B cell (primary cell): ENCODE measurements around the gene IER3. TPM values are rescaled to one million over a fixed set of nuclear protein-coding genes. Genes with fewer than 3 reads are reported as not detected.

Experiments
- ATAC-seq: fragments of 200-7000 bp; cut with Tn5 transposase; one replicate; pipeline ENCODE4 v1.10.0; 2021; ENCODE audit warnings: low read depth, mild to moderate bottlenecking, moderate number of reproducible peaks, moderate library complexity
- CTCF ChIA-PET: fragments of 350-600 bp; sonication (Branson Sonifier 250); formaldehyde crosslinking; loops from one replicate; lab custom pipeline; 2021; ENCODE audit warnings: antibody characterized with exemption, inconsistent platforms; lab: Charles Lee
- POLR2A ChIA-PET: fragments of 350-600 bp; sonication (Branson Sonifier 250); formaldehyde crosslinking; loops from one replicate; lab custom pipeline; 2021; ENCODE audit warnings: antibody characterized with exemption; lab: Charles Lee
- DNase-seq: peaks from one replicate; pipeline ENCODE4 v3.0.0; 2013
- H2AFZ ChIP-seq: 2 replicates; pipeline ENCODE4 v1.6.1; 2012; ENCODE audit warnings: mild to moderate bottlenecking, low read depth, low read length; ENCODE audit not compliant: insufficient read depth, poor library complexity, severe bottlenecking
- H3K27ac ChIP-seq, 2 donors: 1 replicate in 1 of 2; 2 replicates in 1 of 2; pipeline ENCODE4 v1.5.1; 2012 to 2013; ENCODE audit warnings: low read length in 2 of 2, mild to moderate bottlenecking in 2 of 2, moderate library complexity in 1 of 2
- H3K27me3 ChIP-seq, 4 experiments: fragments of 200-600 bp in 1 of 4; sonication (generic) in 1 of 4; replicated peaks in 1 of 4; 1 replicate in 2 of 4; 2 replicates in 2 of 4; pipeline versions ENCODE4 v1.6.1 to v1.7.0; 2013 to 2016; ENCODE audit warnings: low read length in 3 of 4, mild to moderate bottlenecking in 2 of 4, mixed read lengths in 1 of 4, moderate library complexity in 1 of 4; ENCODE audit not compliant: insufficient read depth in 4 of 4, control insufficient read depth in 3 of 4; ENCODE audit errors: control extremely low read depth in 1 of 4
- H3K36me3 ChIP-seq, 2 experiments: replicated peaks in 1 of 2; 1 replicate in 1 of 2; 2 replicates in 1 of 2; pipeline versions ENCODE4 v1.6.1 to v1.7.1; 2013; ENCODE audit warnings: low read length in 1 of 2; ENCODE audit not compliant: insufficient read depth in 2 of 2, control insufficient read depth in 1 of 2; ENCODE audit errors: control extremely low read depth in 1 of 2, extremely low read depth in 1 of 2
- H3K4me1 ChIP-seq, 2 donors: fragments of 200-600 bp in 1 of 2; sonication (generic) in 1 of 2; 1 replicate in 1 of 2; 2 replicates in 1 of 2; pipeline versions ENCODE4 v1.5.1 to v1.6.1; 2013 to 2017; ENCODE audit warnings: low read length in 2 of 2; ENCODE audit not compliant: control insufficient read depth in 2 of 2, insufficient read depth in 2 of 2
- H3K4me2 ChIP-seq: replicated peaks from 2 replicates; pipeline ENCODE3; 2012; ENCODE audit warnings: mild to moderate bottlenecking, low read depth, low read length; ENCODE audit not compliant: poor library complexity, severe bottlenecking
- H3K4me3 ChIP-seq, 5 experiments: fragments of 200-600 bp in 1 of 5; sonication (generic) in 1 of 5; 1 replicate in 3 of 5; 2 replicates in 2 of 5; pipeline versions ENCODE4 v1.5.1 to v1.7.0; 2011 to 2016; ENCODE audit warnings: low read length in 4 of 5, mild to moderate bottlenecking in 4 of 5, low read depth in 2 of 5, control low read depth in 1 of 5, moderate library complexity in 1 of 5; ENCODE audit not compliant: insufficient read depth in 1 of 5; ENCODE audit errors: control extremely low read depth in 1 of 5, extremely low read depth in 1 of 5
- H3K79me2 ChIP-seq: fragments of 200-600 bp; sonication (generic); one replicate; pipeline ENCODE4 v1.6.0; 2016; ENCODE audit warnings: low read length; ENCODE audit not compliant: control insufficient read depth, insufficient read depth
- H3K9ac ChIP-seq: fragments of 200-600 bp; sonication (generic); 2 replicates; pipeline ENCODE4 v1.6.1; 2017; ENCODE audit warnings: mild to moderate bottlenecking, low read length, moderate library complexity
- H3K9me3 ChIP-seq, 3 donors: one replicate each; pipeline versions ENCODE4 v1.6.1 to v1.7.1; 2013; ENCODE audit warnings: low read length in 2 of 3; ENCODE audit not compliant: control insufficient read depth in 2 of 3, insufficient read depth in 1 of 3; ENCODE audit errors: control extremely low read depth in 1 of 3
- H4K20me1 ChIP-seq: 2 replicates; pipeline ENCODE4 v1.6.0; 2012; ENCODE audit warnings: mild to moderate bottlenecking, low read length; ENCODE audit not compliant: insufficient read depth, control insufficient read depth, poor library complexity, severe bottlenecking
- H3K27ac Mint-ChIP-seq: one replicate; pipeline ENCODE4 v1.8.0; 2021; ENCODE audit warnings: mixed read lengths
- H3K27me3 Mint-ChIP-seq: one replicate; pipeline ENCODE4 v1.8.0; 2021; ENCODE audit warnings: mixed read lengths
- H3K4me1 Mint-ChIP-seq: one replicate; pipeline ENCODE4 v1.8.0; 2021; ENCODE audit warnings: mixed read lengths
- H3K4me3 Mint-ChIP-seq: one replicate; pipeline ENCODE4 v1.8.0; 2021; ENCODE audit warnings: mixed read lengths
- H3K9me3 Mint-ChIP-seq: one replicate; pipeline ENCODE4 v1.8.0; 2022; ENCODE audit warnings: mixed read lengths; ENCODE audit not compliant: insufficient read depth
- CTCF ChIP-seq: fragments of 200-600 bp; IDR thresholded peaks from one replicate; pipeline ENCODE4 v1.8.0; 2022; ENCODE audit warnings: antibody characterized with exemption, mild to moderate bottlenecking
- EZH2 ChIP-seq: IDR thresholded peaks from 2 replicates; pipeline ENCODE4 v1.6.1; 2012; ENCODE audit warnings: borderline replicate concordance, low read depth, mild to moderate bottlenecking, moderate library complexity, low read length; ENCODE audit not compliant: insufficient read depth, poor library complexity, severe bottlenecking
- WGBS: methylation state at CpG from one replicate; pipeline ENCODE4 v1.1.5; 2013; ENCODE audit warnings: missing lambda C conversion rate; ENCODE audit not compliant: insufficient coverage; 5-methylcytosine and 5-hydroxymethylcytosine counted together
- intact Hi-C: fragments of 100-400 bp; cut with micrococcal nuclease; formaldehyde crosslinking; loops from one replicate; pipeline ENCODE4 v1.10.0; 2022
- polyA plus RNA-seq: library from polyadenylated mRNA; depleted of rRNA; stranded (reverse); fragments of >200 nt; gene quantifications from 2 replicates; pipeline ENCODE4 v1.2.3, GENCODE V29; 2012
- total RNA-seq, 2 donors: library from RNA; stranded (reverse); fragments of 120-200 nt in 1 of 2; gene quantifications; 1 replicate in 1 of 2; 2 replicates in 1 of 2; pipeline versions ENCODE4 v1.2.3 to v1.2.4, GENCODE V29; 2013 to 2022

Gene IER3
- total and polyA plus RNA-seq, 2 donors (not counting 1 experiment from before 2014, with no cell fraction given) = 3.7 to 4.2 TPM

DNA sequence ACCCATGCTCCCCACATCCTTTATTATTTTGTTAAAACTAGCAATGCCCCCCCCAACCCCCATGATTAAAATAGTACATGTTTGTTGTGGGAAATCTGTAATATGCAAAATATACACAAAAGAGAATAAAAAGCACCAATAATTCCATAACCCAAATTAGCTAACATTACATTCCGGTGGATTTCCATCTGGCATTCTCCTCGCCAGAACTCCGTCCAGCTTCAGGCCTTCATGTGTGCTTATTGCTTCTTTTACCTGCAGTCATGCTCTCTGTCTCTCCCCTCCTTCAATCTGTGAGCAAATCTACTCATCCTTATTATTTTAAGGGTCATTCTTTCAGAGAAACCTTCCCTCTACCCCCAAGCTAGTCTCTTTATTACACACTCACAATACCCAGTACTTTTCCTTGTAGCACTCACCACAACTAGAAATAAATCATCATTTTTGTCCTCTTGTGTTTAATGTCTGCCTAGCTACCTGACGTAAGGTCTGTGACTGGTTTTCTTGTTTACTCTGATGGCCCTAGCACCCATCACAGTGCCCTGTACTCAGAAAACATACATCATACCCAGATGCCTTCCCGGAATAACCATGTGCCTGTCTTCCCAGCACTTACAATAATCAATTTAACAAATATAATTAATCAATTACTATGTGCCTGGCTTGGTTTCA lies 25.6 kb upstream of the IER3 start:
- Histone ChIP-seq H3K36me3 (no peaks in the 10 kb centered on the region), H3K27me3 (no peaks in the 10 kb centered on the region), H3K27ac (no peak overlapping the region), H3K9me3 (no peaks in the 10 kb centered on the region), H3K9ac (no peak overlapping the region), H3K4me3 (no peak overlapping the region), H2AFZ (no peak overlapping the region), H3K4me2 (no peak overlapping the region), H3K79me2 (no peaks in the 10 kb centered on the region), H4K20me1 (no peaks in the 10 kb centered on the region), H3K4me1 (peaks cover 4 to 9% of the 10 kb centered on the region in 2 donors)
- H3K4me1 Mint-ChIP-seq = peaks cover 15% of the 10 kb centered on the region
- no peaks in the 10 kb centered on the region for H3K9me3 Mint-ChIP-seq
- H3K27me3 Mint-ChIP-seq = peaks cover 17% of the 10 kb centered on the region
- 100% methylated on average over 4 of the region's 5 CpGs for WGBS
- ChIA-PET CTCF (no interaction called here), POLR2A (no interaction called here)
- intact Hi-C loops = no loop called here
- no peak overlapping the region for H3K27ac Mint-ChIP-seq
- H3K4me3 Mint-ChIP-seq = no peak overlapping the region
- no peak for ATAC-seq
- TF ChIP-seq EZH2 = no peak
- TF ChIP-seq CTCF = no peak
- DNase-seq = no peak

- Histone ChIP-seq H3K27me3 (peaks cover 0 to 2% (median 0%) of the 10 kb centered on the region in 4 experiments), H3K79me2 (no peaks in the 10 kb centered on the region), H3K4me3 (no peak overlapping the region), H3K27ac (no peak overlapping the region), H3K9ac (no peak overlapping the region), H3K4me1 (peaks cover 4 to 9% of the 10 kb centered on the region in 2 donors), H2AFZ (peak overlapping the region; percentile 13), H3K36me3 (no peaks in the 10 kb centered on the region), H4K20me1 (no peaks in the 10 kb centered on the region), H3K4me2 (peak overlapping the region; percentile 22), H3K9me3 (no peaks in the 10 kb centered on the region)
- Mint-ChIP-seq H3K9me3 (peaks cover 4% of the 10 kb centered on the region), H3K27ac (no peak overlapping the region), H3K4me3 (no peak overlapping the region), H3K4me1 (peaks cover 15% of the 10 kb centered on the region), H3K27me3 (peaks cover 22% of the 10 kb centered on the region)
- intact Hi-C loops = no loop called here
- CTCF ChIA-PET = no interaction called here
- DNase-seq = no peak
- no peak for ATAC-seq
- TF ChIP-seq CTCF = no peak
- TF ChIP-seq EZH2 = no peak
- WGBS = 16% methylated on average over 9 of the region's 16 CpGs
- POLR2A ChIA-PET = no interaction called here
These were observed 24.9 kb upstream of the IER3 start for GRCh38 chr6:30769088-30769852.
